ENCODE results near the gene ZNF669. TPM values are rescaled to one million over a fixed set of nuclear protein-coding genes. Genes with fewer than 3 reads are reported as not detected.
A peak's percentile ranks its signal among the peaks of the same experiment; 100 is the strongest.

Gene ZNF669
- total RNA-seq, 1 experiment from 2014 or later = 7.2 TPM

DNA sequence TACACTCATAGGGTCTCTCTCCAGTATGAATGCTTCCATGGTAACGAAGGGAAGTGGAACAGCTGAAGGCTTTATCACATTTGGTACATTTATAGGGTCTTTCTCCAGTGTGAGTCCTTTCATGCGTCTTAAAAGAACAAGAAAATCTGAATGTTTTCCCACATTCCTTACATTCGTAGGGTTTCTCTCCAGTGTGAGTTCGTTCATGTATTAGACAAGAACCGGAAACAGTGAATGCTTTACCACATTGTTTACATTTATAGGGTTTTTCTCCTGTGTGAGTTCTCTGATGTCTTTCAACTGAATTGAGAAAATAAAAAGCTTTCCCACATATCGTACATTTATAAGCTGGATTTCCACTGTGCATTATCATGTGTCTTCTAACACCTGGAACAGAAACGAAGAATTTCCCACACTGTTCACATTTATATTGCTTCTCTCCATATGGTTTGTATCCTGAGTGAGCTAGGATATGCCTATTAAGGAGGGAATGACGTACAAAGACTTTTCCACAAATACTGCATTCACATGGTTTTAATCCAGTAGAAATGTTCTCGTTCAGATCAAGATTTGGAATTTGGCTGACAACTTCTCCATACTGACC is 3.4 kb downstream of the ZNF669 start:
- Histone ChIP-seq H3K36me3 (ENCODE audit: control insufficient read depth in 1 of 2, insufficient read depth in 2 of 2, low read length in 2 of 2) (peaks cover 14 to 31% of the 10 kb centered on the region in 2 experiments), H3K27me3 (ENCODE audit: insufficient read depth, low read length) (no peaks in the 10 kb centered on the region), H3K79me2 (ENCODE audit: insufficient read depth, low read length) (peaks cover 22% of the 10 kb centered on the region), H3K4me1 (ENCODE audit: control insufficient read depth in 1 of 2, insufficient read depth in 2 of 2, low read length in 2 of 2) (peaks cover 5 to 10% of the 10 kb centered on the region in 2 experiments; a peak in 2 of 4 replicates), H3K27ac (ENCODE audit: low read depth, low read length) (no peak overlapping the region), H3K9me3 (ENCODE audit: control insufficient read depth in 1 of 2, insufficient read depth in 1 of 2, low read depth in 1 of 2, low read length in 2 of 2) (peaks cover 11 to 26% of the 10 kb centered on the region in 2 experiments; a peak in 2 of 4 replicates), H3K4me3 (replicated peaks in 1 of 2; ENCODE audit: low read depth in 1 of 2, low read length in 2 of 2) (no peak overlapping the region), H3K9me2 (ENCODE audit: insufficient read depth) (no peaks in the 10 kb centered on the region), H2AFZ (ENCODE audit: low read depth, low read length, poor library complexity, severe bottlenecking) (no peak overlapping the region), H3K4me2 (ENCODE audit: low read length) (no peak overlapping the region), H3K9ac (ENCODE audit: low read length) (no peak overlapping the region), H4K20me1 (ENCODE audit: insufficient read depth) (no peaks in the 10 kb centered on the region)
- ChIA-PET POLR2A (no interaction called here), CTCF (no interaction called here), RAD21 (ENCODE audit: low non-redundant PET in 1 of 2, low total read pairs in 2 of 2, uncharacterized antibody in 2 of 2, unreplicated experiment in 2 of 2) (no interaction called here)
- no TSS peak for BruUV-seq (replicated peaks)
- intact Hi-C loops (cut with micrococcal nuclease) = no loop called here
- no peak for ATAC-seq
- DNase-seq (ENCODE audit: low read depth, low spot score) = no peak
- TF ChIP-seq ZNF274 (IDR thresholded peaks at IDR 0.05; ENCODE audit: low read depth, low read length) = peak; percentile 80
- TF ChIP-seq EGR1 (IDR thresholded peaks at IDR 0.05; ENCODE audit: low read depth) = no peak
- TF ChIP-seq, protein P1, sequence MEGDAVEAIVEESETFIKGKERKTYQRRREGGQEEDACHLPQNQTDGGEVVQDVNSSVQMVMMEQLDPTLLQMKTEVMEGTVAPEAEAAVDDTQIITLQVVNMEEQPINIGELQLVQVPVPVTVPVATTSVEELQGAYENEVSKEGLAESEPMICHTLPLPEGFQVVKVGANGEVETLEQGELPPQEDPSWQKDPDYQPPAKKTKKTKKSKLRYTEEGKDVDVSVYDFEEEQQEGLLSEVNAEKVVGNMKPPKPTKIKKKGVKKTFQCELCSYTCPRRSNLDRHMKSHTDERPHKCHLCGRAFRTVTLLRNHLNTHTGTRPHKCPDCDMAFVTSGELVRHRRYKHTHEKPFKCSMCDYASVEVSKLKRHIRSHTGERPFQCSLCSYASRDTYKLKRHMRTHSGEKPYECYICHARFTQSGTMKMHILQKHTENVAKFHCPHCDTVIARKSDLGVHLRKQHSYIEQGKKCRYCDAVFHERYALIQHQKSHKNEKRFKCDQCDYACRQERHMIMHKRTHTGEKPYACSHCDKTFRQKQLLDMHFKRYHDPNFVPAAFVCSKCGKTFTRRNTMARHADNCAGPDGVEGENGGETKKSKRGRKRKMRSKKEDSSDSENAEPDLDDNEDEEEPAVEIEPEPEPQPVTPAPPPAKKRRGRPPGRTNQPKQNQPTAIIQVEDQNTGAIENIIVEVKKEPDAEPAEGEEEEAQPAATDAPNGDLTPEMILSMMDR (IDR thresholded peaks at IDR 0.05 in 2 of 3, conservative IDR thresholded peaks at IDR 0.05 in 1 of 3; ENCODE audit: borderline replicate concordance in 1 of 3, insufficient read depth in 1 of 3, low read depth in 2 of 3, low read length in 2 of 3) = no peak
- TF ChIP-seq SRF (IDR thresholded peaks at IDR 0.05; ENCODE audit: low read depth) = no peak
- no peak for TF ChIP-seq ZFX (IDR thresholded peaks at IDR 0.05)

DNA sequence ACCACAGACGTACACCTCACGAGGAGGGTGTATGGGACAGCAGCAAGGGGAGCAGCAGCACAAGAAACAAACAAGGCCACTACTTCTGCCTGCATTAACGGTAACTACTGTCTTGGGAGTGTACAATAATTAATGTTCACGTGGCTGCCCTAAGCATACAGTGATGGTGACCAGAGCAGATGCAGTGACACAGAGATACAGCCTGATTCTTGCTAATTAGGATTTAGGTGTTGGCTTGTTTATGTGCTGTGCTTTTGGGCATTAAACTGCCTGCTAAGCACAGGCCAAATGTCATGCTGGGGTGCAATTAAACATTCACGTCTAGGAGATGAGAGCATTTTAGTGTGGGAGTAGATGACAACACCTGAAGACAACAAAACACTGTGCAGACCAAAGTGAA is 7.2 kb downstream of the ZNF669 start:
- CTCF ChIA-PET = no interaction called here
- no peak for ATAC-seq
- no TSS peak for BruUV-seq (replicated peaks)
- TF ChIP-seq YY1 (IDR thresholded peaks at IDR 0.05; ENCODE audit: extremely low read depth, insufficient replicate concordance, low read depth, low read length) = no peak
- TF ChIP-seq JUND (IDR thresholded peaks at IDR 0.05) = no peak
- TF ChIP-seq SRF (IDR thresholded peaks at IDR 0.05; ENCODE audit: low read depth) = no peak
- TF ChIP-seq EZH2 (IDR thresholded peaks at IDR 0.05) = no peak
- no peak for TF ChIP-seq CEBPB (IDR thresholded peaks at IDR 0.05; ENCODE audit: low read depth)
- TF ChIP-seq EGR1 (IDR thresholded peaks at IDR 0.05; ENCODE audit: low read depth) = no peak
- no peak for TF ChIP-seq SIN3A (IDR thresholded peaks at IDR 0.05; ENCODE audit: low read depth)
- no peak for TF ChIP-seq ZNF274 (IDR thresholded peaks at IDR 0.05; ENCODE audit: low read depth, low read length)
- TF ChIP-seq TCF7L2 (IDR thresholded peaks at IDR 0.05; ENCODE audit: borderline replicate concordance, extremely low read depth, insufficient read depth, insufficient read length) = no peak
- TF ChIP-seq EZH2phosphoT487 (IDR thresholded peaks at IDR 0.05; ENCODE audit: borderline replicate concordance) = no peak
- no peak for TF ChIP-seq ZFX (IDR thresholded peaks at IDR 0.05)
- TF ChIP-seq RAD21 (IDR thresholded peaks at IDR 0.05; ENCODE audit: low read depth) = no peak
- no peak for TF ChIP-seq SP1 (IDR thresholded peaks at IDR 0.05; ENCODE audit: low read depth)
- TF ChIP-seq POLR2AphosphoS5 (IDR thresholded peaks at IDR 0.05; ENCODE audit: low read depth, low read length) = no peak
- TF ChIP-seq, protein P2, sequence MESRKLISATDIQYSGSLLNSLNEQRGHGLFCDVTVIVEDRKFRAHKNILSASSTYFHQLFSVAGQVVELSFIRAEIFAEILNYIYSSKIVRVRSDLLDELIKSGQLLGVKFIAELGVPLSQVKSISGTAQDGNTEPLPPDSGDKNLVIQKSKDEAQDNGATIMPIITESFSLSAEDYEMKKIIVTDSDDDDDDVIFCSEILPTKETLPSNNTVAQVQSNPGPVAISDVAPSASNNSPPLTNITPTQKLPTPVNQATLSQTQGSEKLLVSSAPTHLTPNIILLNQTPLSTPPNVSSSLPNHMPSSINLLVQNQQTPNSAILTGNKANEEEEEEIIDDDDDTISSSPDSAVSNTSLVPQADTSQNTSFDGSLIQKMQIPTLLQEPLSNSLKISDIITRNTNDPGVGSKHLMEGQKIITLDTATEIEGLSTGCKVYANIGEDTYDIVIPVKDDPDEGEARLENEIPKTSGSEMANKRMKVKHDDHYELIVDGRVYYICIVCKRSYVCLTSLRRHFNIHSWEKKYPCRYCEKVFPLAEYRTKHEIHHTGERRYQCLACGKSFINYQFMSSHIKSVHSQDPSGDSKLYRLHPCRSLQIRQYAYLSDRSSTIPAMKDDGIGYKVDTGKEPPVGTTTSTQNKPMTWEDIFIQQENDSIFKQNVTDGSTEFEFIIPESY (IDR thresholded peaks at IDR 0.05; ENCODE audit: extremely low read depth, insufficient replicate concordance, low read length) = no peak
- TF ChIP-seq, protein P3, sequence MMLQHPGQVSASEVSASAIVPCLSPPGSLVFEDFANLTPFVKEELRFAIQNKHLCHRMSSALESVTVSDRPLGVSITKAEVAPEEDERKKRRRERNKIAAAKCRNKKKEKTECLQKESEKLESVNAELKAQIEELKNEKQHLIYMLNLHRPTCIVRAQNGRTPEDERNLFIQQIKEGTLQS (IDR thresholded peaks at IDR 0.05) = no peak

More for the DNA sequence above, 7.2 kb downstream of the ZNF669 start:
- no peak for DNase-seq (ENCODE audit: low read depth, low spot score)
- Histone ChIP-seq H3K36me3 (ENCODE audit: control insufficient read depth in 1 of 2, insufficient read depth in 2 of 2, low read length in 2 of 2) (peaks cover 13 to 25% of the 10 kb centered on the region in 2 experiments), H3K4me2 (ENCODE audit: low read length) (no peak overlapping the region), H4K20me1 (ENCODE audit: insufficient read depth) (no peaks in the 10 kb centered on the region), H3K27me3 (ENCODE audit: insufficient read depth, low read length) (no peaks in the 10 kb centered on the region), H3K79me2 (ENCODE audit: insufficient read depth, low read length) (peaks cover 3% of the 10 kb centered on the region; the same call in 1 of the 2 replicates), H3K27ac (ENCODE audit: low read depth, low read length) (no peak overlapping the region), H3K4me3 (replicated peaks in 1 of 2; ENCODE audit: low read depth in 1 of 2, low read length in 2 of 2) (no peak overlapping the region), H3K9me3 (ENCODE audit: control insufficient read depth in 1 of 2, insufficient read depth in 1 of 2, low read depth in 1 of 2, low read length in 2 of 2) (peaks cover 10 to 17% of the 10 kb centered on the region in 2 experiments; a peak in 2 of 4 replicates), H2AFZ (ENCODE audit: low read depth, low read length, poor library complexity, severe bottlenecking) (no peak overlapping the region), H3K9me2 (ENCODE audit: insufficient read depth) (no peaks in the 10 kb centered on the region), H3K4me1 (ENCODE audit: control insufficient read depth in 1 of 2, insufficient read depth in 2 of 2, low read length in 2 of 2) (no peaks in the 10 kb centered on the region), H3K9ac (ENCODE audit: low read length) (no peak overlapping the region)
- ChIA-PET POLR2A (no interaction called here), RAD21 (ENCODE audit: low non-redundant PET in 1 of 2, low total read pairs in 2 of 2, uncharacterized antibody in 2 of 2, unreplicated experiment in 2 of 2) (no interaction called here)
- intact Hi-C loops (cut with micrococcal nuclease) = no loop called here

Data from HCT116 (cell line).